Esophagus (tissue), 2 donors: ENCODE results near the gene GABBR2. TPM values are rescaled to one million over a fixed set of nuclear protein-coding genes. Genes with fewer than 3 reads are reported as not detected.

Source experiments
- H3K27ac ChIP-seq, 2 donors: one replicate each; pipeline ENCODE4 v1.5.1; 2013; ENCODE audit warnings: low read depth in 2 of 2, mild to moderate bottlenecking in 2 of 2, inconsistent platforms in 1 of 2, low read length in 1 of 2, moderate library complexity in 1 of 2
- H3K27me3 ChIP-seq, 2 donors: one replicate each; pipeline ENCODE4 v1.6.1; 2013; ENCODE audit warnings: low read length in 2 of 2, control low read depth in 1 of 2, mild to moderate bottlenecking in 1 of 2; ENCODE audit not compliant: insufficient read depth in 2 of 2, control insufficient read depth in 1 of 2
- H3K36me3 ChIP-seq, 2 donors: one replicate each; pipeline ENCODE4 v1.6.1; 2013; ENCODE audit warnings: low read length in 1 of 2; ENCODE audit not compliant: control insufficient read depth in 2 of 2, insufficient read depth in 2 of 2
- H3K4me1 ChIP-seq, 2 donors: one replicate each; pipeline ENCODE4 v1.6.1; 2013; ENCODE audit warnings: low read length in 1 of 2; ENCODE audit not compliant: control insufficient read depth in 2 of 2, insufficient read depth in 2 of 2
- H3K4me3 ChIP-seq, 2 donors: one replicate each; pipeline ENCODE4 v1.5.1; 2013; ENCODE audit warnings: low read length in 2 of 2, mild to moderate bottlenecking in 2 of 2, low read depth in 1 of 2, moderate library complexity in 1 of 2
- H3K9me3 ChIP-seq, 2 donors: one replicate each; pipeline ENCODE4 v1.6.1; 2013; ENCODE audit warnings: mild to moderate bottlenecking in 2 of 2, low read depth in 1 of 2, low read length in 1 of 2, moderate library complexity in 1 of 2; ENCODE audit not compliant: control insufficient read depth in 2 of 2, insufficient read depth in 1 of 2
- WGBS, 2 donors: extraction: QIAGEN DNeasy Blood & Tissue Kit; methylation state at CpG; one replicate each; pipeline ENCODE4 v1.1.7; 2013; 5-methylcytosine and 5-hydroxymethylcytosine counted together
- polyA plus RNA-seq, 2 donors: library from polyadenylated mRNA; stranded (reverse); fragments of 200-250 nt; gene quantifications; one replicate each; pipeline ENCODE4 v1.2.3, GENCODE V29; 2013
- donor health status: healthy with polysubstance abuse.
- donor health status: Bipolar disorder and iron deficiency.

GABBR2 gene
- polyA plus RNA-seq, 2 donors: under 0.01 TPM; not detected in 1

DNA sequence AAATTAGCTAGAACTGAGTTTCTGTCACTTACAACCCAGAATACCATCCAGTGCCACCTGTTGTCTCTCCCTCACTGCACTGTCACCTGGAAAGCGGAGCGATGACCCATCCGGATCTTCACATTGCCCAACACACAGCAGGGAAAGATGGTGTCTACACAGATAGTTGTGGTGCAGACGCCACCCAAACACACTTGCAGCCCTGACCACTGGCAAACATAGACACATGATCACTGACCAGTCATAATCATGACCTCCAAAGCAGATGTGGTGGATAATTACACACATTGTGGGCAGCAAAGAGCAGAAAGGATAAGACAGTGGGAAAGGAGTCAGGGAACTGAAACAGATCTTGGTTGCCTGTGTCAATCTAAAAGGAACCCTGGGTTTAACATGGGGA is 64.7 kb downstream of the GABBR2 start:
- WGBS, 2 donors: 90 to 91% methylated on average over 4 of the region's 4 CpGs
- no peaks in the 10 kb centered on the region for H3K9me3 ChIP-seq

DNA sequence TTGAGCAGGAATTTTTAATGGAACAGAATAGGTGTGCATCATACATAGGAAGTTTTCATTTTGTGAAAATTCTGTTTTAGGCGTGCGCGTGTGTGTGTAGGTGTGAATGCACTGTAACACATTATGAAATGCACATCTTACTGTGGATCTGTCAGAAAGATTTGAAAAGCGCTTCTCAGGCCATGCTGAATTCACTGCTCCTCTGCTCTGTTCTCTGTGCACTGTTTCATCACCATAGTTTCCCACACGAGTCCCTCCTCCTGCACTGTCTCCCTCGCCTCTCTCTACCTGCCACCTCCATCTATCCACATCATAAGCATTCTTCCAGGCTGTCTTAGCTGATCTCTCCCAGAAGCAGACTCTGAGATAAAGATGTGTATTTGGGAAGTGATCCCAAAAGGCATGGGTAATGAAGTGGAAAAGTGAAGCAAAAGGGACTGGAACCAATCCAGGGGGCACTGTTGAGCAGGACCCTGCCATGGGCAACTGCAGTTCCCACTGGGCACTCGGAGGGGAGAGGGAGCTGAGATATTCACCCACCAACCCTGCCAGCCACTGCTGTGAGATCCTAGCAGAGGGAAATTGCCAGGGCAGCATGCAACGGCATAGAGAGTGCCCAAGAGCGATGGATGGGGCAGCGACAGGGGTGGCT is 65.9 kb downstream of the GABBR2 start:
- Histone ChIP-seq H3K36me3 (no peaks in the 10 kb centered on the region), H3K9me3 (no peaks in the 10 kb centered on the region), H3K4me1 (no peaks in the 10 kb centered on the region), H3K27me3 (no peaks in the 10 kb centered on the region), H3K27ac (no peak overlapping the region), H3K4me3 (no peak overlapping the region)
- WGBS, 2 donors: 79 to 83% methylated on average over 10 of the region's 10 CpGs

More for the DNA sequence above, 64.7 kb downstream of the GABBR2 start:
- no peak overlapping the region for H3K27ac ChIP-seq
- H3K4me1 ChIP-seq: no peaks in the 10 kb centered on the region
- no peaks in the 10 kb centered on the region for H3K36me3 ChIP-seq
- H3K4me3 ChIP-seq: no peak overlapping the region
- no peaks in the 10 kb centered on the region for H3K27me3 ChIP-seq

DNA sequence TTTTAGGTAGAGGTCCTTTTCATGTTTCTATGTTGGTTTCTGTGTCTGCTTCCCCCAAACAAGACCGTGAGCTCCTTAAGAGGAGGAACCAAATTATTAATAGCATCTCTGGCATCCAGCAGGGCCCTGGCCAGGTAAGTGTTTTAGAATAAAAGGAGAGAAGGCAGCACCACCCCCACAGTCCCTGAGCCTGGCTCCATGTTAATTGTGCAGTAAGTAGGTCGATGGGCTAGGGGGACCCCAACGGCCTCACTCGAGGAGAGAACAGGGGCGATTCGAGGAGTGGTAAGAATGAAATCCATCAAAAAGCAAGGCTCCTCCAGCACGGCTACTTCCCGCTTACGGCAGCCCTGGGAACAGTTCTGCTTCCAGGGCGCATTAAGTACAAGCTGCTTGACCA is 67.0 kb downstream of the GABBR2 start:
- Histone ChIP-seq H3K9me3 (no peaks in the 10 kb centered on the region), H3K4me3 (no peak overlapping the region), H3K4me1 (no peaks in the 10 kb centered on the region), H3K27ac (no peak overlapping the region), H3K27me3 (no peaks in the 10 kb centered on the region), H3K36me3 (no peaks in the 10 kb centered on the region)
- WGBS, 2 donors: 72 to 74% methylated on average over 10 of the region's 10 CpGs

DNA sequence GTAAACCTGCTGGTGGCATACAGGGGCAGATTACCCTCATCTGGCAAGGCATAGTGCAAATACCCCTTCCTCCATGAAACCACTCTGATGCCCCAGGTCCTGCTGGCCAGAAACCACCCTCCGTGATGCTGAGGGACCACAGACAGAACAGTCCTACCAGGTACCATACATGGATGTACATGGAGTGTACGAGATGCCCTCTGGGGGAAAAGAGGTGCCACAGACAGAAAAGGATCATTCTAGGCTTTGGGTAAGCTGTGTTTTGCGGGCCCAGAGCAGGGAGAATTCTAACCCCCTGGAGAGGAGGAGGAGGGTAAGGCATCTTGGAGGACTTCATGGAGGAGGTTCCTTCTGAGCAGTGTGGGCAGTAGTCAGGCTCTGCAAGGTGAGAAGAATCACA is 68.3 kb downstream of the GABBR2 start:
- Histone ChIP-seq H3K4me1 (no peaks in the 10 kb centered on the region), H3K36me3 (no peaks in the 10 kb centered on the region), H3K27ac (no peak overlapping the region), H3K27me3 (no peaks in the 10 kb centered on the region), H3K4me3 (no peak overlapping the region), H3K9me3 (no peaks in the 10 kb centered on the region)
- 89 to 93% methylated on average over 3 of the region's 3 CpGs for WGBS, 2 donors

DNA sequence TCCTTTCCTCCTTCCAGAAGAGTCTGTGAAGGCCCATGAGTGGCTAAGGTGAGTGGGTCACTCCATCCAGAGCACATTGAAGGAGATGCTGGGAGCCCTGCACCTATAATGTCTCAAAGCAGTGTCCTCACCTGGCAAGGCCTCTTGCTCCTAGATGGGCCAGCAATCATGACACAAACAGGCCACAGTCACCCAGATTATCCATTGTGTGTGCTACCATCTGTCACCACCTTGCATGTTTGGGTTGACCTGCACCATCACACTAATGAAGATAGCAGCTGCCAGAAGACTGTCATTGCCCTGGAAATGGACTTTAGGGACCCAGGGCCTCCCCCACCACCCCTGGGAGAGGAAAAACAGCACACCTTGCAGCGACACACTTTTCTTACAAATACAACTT is 69.6 kb downstream of the GABBR2 start:
- Histone ChIP-seq H3K4me1 (no peaks in the 10 kb centered on the region), H3K36me3 (no peaks in the 10 kb centered on the region), H3K9me3 (no peaks in the 10 kb centered on the region), H3K27me3 (no peaks in the 10 kb centered on the region), H3K4me3 (no peak overlapping the region), H3K27ac (no peak overlapping the region)
- WGBS, 2 donors: 81 to 89% methylated on average over 1 of the region's 1 CpG

DNA sequence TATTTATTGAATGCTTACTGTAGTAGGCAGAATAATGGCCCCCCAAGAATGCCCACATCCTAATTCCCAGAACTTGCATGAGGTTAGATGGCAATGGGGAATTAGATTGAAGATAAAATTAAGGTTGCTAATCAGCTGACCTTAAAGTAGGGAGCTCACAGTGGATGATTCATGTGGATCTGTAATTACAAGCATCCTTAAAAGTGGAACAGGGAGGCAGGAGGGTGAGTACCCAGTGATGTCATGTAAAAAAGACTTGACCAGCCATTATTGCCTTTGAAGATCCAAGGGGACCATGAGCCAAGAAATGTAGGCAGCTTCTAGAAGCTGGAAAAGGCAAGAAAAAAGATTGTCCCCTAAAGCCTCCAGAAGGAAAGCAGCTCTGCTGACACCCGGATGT is 71.4 kb downstream of the GABBR2 start:
- 0 to 67% methylated on average over 1 of the region's 1 CpG for WGBS, 2 donors
- Histone ChIP-seq H3K4me3 (no peak overlapping the region), H3K36me3 (no peaks in the 10 kb centered on the region), H3K4me1 (no peaks in the 10 kb centered on the region), H3K9me3 (no peaks in the 10 kb centered on the region), H3K27ac (no peak overlapping the region), H3K27me3 (no peaks in the 10 kb centered on the region)

DNA sequence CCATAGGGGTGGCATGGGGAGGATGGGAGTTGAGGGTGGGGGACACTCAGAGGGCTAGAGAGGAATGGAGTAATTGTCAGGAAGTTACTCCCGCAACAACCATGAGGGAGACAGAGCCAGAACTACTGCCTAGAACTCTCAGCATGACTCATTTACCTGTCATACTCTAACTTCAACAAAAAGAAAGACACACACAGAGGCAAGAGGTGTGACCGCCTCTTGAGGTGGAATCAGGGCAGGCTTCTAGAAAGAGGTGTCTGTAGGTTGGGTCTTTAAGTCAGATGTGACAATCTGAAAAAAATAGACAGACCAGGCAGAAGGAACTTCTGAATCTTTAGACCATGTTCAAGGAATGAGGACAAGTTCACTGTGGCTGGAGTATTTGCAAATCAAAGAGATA is 73.4 kb downstream of the GABBR2 start:
- Histone ChIP-seq H3K27ac (peak overlapping the region in 1 of 2 donors; percentile 17), H3K27me3 (no peaks in the 10 kb centered on the region), H3K4me1 (no peaks in the 10 kb centered on the region), H3K4me3 (no peak overlapping the region), H3K9me3 (no peaks in the 10 kb centered on the region), H3K36me3 (no peaks in the 10 kb centered on the region)
- WGBS, 2 donors: 74 to 80% methylated on average over 2 of the region's 2 CpGs

DNA sequence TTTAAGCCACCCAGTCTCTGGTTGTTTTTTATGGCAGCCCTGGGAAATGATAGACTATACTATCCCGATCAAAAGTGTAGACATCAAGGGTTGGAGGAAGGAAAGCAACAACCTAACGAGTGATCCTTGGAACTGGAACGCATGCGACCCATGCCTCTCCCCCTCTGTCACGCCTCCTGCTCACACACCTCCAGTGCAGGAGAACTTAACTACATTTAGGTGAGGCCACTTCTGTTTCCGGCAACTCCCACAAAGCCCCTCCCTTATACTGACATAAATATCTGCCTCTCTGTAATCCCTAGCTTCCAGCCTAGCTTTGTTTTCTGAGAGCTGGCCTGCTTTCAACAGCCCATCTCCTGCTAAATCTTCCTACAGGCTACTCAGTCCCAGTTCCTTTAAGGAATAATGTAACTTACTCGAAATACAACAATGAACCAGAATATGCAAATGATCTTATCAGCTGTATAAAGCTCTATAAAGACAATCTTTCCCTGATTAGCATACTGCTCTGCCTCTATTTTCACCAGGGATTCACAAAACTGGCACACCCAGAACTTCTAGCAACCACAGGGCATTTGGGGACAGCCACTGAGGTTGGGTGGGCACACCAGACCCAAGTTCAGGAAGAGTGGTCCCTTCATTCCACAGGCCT is 73.9 kb downstream of the GABBR2 start:
- no peak overlapping the region for H3K4me3 ChIP-seq
- H3K9me3 ChIP-seq: no peaks in the 10 kb centered on the region
- 78 to 79% methylated on average over 7 of the region's 7 CpGs for WGBS, 2 donors
- no peaks in the 10 kb centered on the region for H3K27me3 ChIP-seq
- H3K27ac ChIP-seq: peak overlapping the region in 1 of 2 donors; percentile 17
- H3K4me1 ChIP-seq: no peaks in the 10 kb centered on the region
- no peaks in the 10 kb centered on the region for H3K36me3 ChIP-seq

DNA sequence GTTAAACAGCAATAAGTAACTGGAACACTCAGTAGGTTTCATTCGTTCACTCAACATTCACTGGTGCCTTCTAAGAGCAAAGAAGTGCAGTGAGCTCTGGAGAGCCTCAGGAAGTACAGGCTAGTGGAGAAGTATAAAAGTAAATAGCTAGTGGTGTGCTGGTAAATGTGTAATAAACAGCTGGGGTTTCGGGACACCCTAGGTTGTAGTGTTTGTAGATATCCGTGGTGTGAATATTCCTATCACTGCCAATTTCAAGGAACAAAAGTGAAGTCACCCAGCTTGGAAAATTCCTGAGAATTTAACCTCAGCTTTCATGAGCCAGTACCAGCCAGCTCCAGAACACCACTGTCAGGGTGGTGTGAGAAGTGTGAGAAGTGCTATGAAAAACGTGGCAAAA is 75.9 kb downstream of the GABBR2 start:
- WGBS, 2 donors: 77 to 79% methylated on average over 4 of the region's 4 CpGs
- H3K27me3 ChIP-seq: no peaks in the 10 kb centered on the region
- H3K36me3 ChIP-seq: no peaks in the 10 kb centered on the region
- H3K4me3 ChIP-seq: no peak overlapping the region
- H3K4me1 ChIP-seq: no peaks in the 10 kb centered on the region
- no peak overlapping the region for H3K27ac ChIP-seq
- no peaks in the 10 kb centered on the region for H3K9me3 ChIP-seq

DNA sequence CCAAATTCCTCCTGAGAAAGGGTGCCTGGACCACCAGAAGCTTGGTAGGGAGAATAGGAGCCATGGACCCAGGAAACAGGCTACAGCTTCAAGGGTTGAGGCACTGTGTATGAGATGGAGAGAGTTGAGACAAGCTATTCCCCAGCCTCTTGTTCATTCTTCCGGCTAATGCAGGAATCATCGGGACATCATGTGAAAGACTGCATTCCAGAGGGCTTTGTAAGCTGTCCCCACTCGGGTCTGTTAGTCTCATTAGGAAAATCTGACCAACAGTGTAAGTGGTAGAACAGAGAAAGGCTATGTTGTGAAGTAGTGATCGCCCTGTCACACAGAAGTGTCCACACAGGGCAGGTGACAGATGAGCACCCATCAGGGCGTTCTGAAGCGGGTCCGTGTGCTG is 81.4 kb downstream of the GABBR2 start:
- Histone ChIP-seq H3K36me3 (no peaks in the 10 kb centered on the region), H3K27ac (no peak overlapping the region), H3K27me3 (no peaks in the 10 kb centered on the region), H3K9me3 (no peaks in the 10 kb centered on the region), H3K4me3 (no peak overlapping the region), H3K4me1 (no peaks in the 10 kb centered on the region)
- WGBS, 2 donors: 83 to 89% methylated on average over 7 of the region's 7 CpGs
